Neural progenitor cell (in vitro differentiated cells): ENCODE measurements around the gene DNM1L.

ENCODE experiments used
- CTCF ChIP-seq: fragments of 200-600 bp; sonication (generic); IDR thresholded peaks from 2 replicates; pipeline ENCODE4 v1.5.1; 2017; ENCODE audit warnings: antibody characterized with exemption, mild to moderate bottlenecking
- EZH2 ChIP-seq: fragments of 200-600 bp; sonication (generic); IDR thresholded peaks from 2 replicates; pipeline ENCODE4 v1.6.1; 2017; ENCODE audit warnings: antibody characterized with exemption, mild to moderate bottlenecking, moderate library complexity

DNA sequence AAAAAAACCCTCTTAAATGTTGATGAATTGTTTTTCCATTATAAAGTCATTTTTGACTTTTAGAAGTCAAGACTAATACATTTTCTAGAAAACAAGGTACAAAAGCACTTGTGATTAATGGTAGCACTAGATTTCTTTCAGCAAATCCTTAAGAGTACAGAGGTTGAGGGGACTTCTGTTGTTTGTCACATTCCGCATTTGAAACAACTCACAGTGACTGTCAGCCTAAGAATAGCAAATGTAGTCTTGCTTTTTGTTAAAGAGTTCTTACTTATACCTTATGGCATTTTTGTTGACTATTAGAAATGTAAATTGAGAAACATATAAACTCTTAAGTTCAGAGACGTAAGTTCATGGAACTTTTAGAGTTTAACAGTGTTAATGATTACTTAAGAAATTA is 60.2 kb downstream of the DNM1L start:
- TF ChIP-seq EZH2 (no peak), CTCF (no peak)
